Caki2 (cell line): ENCODE data around the gene GAK. TPM values are rescaled to one million over a fixed set of nuclear protein-coding genes. Genes with fewer than 3 reads are reported as not detected.
"Not testable (repeated sequence)": the region's sequence is repeated elsewhere in the genome, so short reads cannot be mapped to it uniquely, and the experiment has no call there.

Experiments
- DNase-seq: peaks from one replicate; pipeline ENCODE4 v3.0.0-alpha.2; 2015; ENCODE audit warnings: low read depth
- in situ Hi-C: cut with HindIII; loops from 2 replicates; pipeline ENCODE4 v1.10.0; 2016; ENCODE audit warnings: low sequenced_read_pairs, low pct_unique_long_range_greater_than_20kb, mixed read lengths
- total RNA-seq: library from RNA; depleted of rRNA; stranded (reverse); fragments of >200 nt; shearing (Covaris generic); gene quantifications from 2 replicates; pipeline ENCODE4 v1.2.3, GENCODE V29; 2014; ENCODE audit warnings: low replicate concordance; rRNA removed

The GAK gene
- total RNA-seq = 51.0 and 61.6 TPM in 2 replicates

GRCh38 chr4:931960-932712 is at the start of gene GAK, which contains the start of gene TMEM175:
TSS of gene GAK (minus strand) at chr4:932316. CDS start at chr4:932187, 129 bp downstream.
TSS of gene TMEM175 (plus strand) at chr4:932460. CDS start at chr4:947740, 15,280 bp downstream.
- in situ Hi-C loops = no loop called here
- peak; percentile 91 for DNase-seq

- DNase-seq = no peak
- in situ Hi-C loops = no loop called here
Measured at GRCh38 chr4:978957-979701, 47.0 kb upstream of the GAK start.

- DNase-seq, in situ Hi-C loops: not testable (repeated sequence)
Measured at GRCh38 chr4:976016-976415, 43.9 kb upstream of the GAK start.

- no peak for DNase-seq
- in situ Hi-C loops = no loop called here
Measured at GRCh38 chr4:974668-975067, 42.6 kb upstream of the GAK start.

- DNase-seq = no peak
- in situ Hi-C loops = no loop called here
Measured at GRCh38 chr4:973431-974397, 41.6 kb upstream of the GAK start, which contains the start of gene DGKQ. TSS of gene DGKQ (minus strand) at chr4:973569. CDS start at chr4:973482, 87 bp downstream.

GRCh38 chr4:972651-973424 is 40.7 kb upstream of the GAK start:
- no peak for DNase-seq
- in situ Hi-C loops = no loop called here

- in situ Hi-C loops = no loop called here
- DNase-seq = no peak
Measured at GRCh38 chr4:971666-972500, 39.8 kb upstream of the GAK start.

GRCh38 chr4:970854-971520 is 38.9 kb upstream of the GAK start:
- in situ Hi-C loops = no loop called here
- DNase-seq = no peak

GRCh38 chr4:970046-970745 is 38.1 kb upstream of the GAK start:
- no peak for DNase-seq
- in situ Hi-C loops = no loop called here

GRCh38 chr4:968621-969394 is 36.7 kb upstream of the GAK start:
- DNase-seq = no peak
- in situ Hi-C loops = no loop called here

GRCh38 chr4:968221-968620 is 36.1 kb upstream of the GAK start:
- in situ Hi-C loops = no loop called here
- DNase-seq = no peak

- DNase-seq = no peak
- in situ Hi-C loops = no loop called here
Measured at GRCh38 chr4:967113-968104, 35.3 kb upstream of the GAK start.

GRCh38 chr4:966266-967112 is 34.4 kb upstream of the GAK start:
- in situ Hi-C loops = no loop called here
- no peak for DNase-seq
